Measurements from ENCODE around the gene POTEH.
"Not testable (repeated sequence)": the region's sequence is repeated elsewhere in the genome, so short reads cannot be mapped to it uniquely, and the experiment has no call there.

- TF ChIP-seq POLR2AphosphoS5 (IDR thresholded peaks at IDR 0.05; ENCODE audit: borderline replicate concordance, low read depth, low read length); EZH2 (IDR thresholded peaks at IDR 0.05); FOXP2 (optimal IDR thresholded peaks at IDR 0.05; ENCODE audit: control extremely low read depth, extremely low read length, insufficient read depth): not testable (repeated sequence)
These were observed 20.4 kb upstream of the POTEH start for GRCh38 chr22:15669430-15669829.

All from SK-N-MC (cell line).